Vagina (tissue), 2 donors: ENCODE results near the gene HECW1. TPM values are rescaled to one million over a fixed set of nuclear protein-coding genes. Genes with fewer than 3 reads are reported as not detected.
A peak's percentile ranks its signal among the peaks of the same experiment; 100 is the strongest.

Experiments used
- DNase-seq, 2 donors: peaks; one replicate each; pipeline ENCODE4 v3.0.0-alpha.2; 2017; ENCODE audit errors: extremely low spot score in 2 of 2
- H3K27ac ChIP-seq: fragments of 200-600 bp; sonication (generic); one replicate; pipeline ENCODE4 v1.5.1; 2019
- H3K27me3 ChIP-seq: fragments of 200-600 bp; sonication (generic); one replicate; pipeline ENCODE4 v1.5.1; 2019
- H3K36me3 ChIP-seq, 2 donors: fragments of 200-600 bp; sonication (generic); one replicate each; pipeline ENCODE4 v1.5.1; 2017 to 2019
- H3K4me1 ChIP-seq: fragments of 200-600 bp; sonication (generic); one replicate; pipeline ENCODE4 v1.5.1; 2019
- H3K4me3 ChIP-seq, 2 donors: fragments of 200-600 bp; sonication (generic); 1 replicate in 1 of 2; 2 replicates in 1 of 2; pipeline ENCODE4 v1.5.1; 2016 to 2019
- H3K9me3 ChIP-seq: fragments of 200-600 bp; sonication (generic); one replicate; pipeline ENCODE4 v1.5.1; 2019
- CTCF ChIP-seq, 3 experiments: fragments of 450-650 bp in 2 of 3; fragments of 200-600 bp in 1 of 3; sonication (generic) in 1 of 3; IDR thresholded peaks; one replicate each; pipeline ENCODE4 v1.5.1; 2017 to 2019; ENCODE audit warnings: antibody characterized with exemption in 3 of 3, mild to moderate bottlenecking in 2 of 3, moderate library complexity in 2 of 3
- POLR2A ChIP-seq, 2 donors: fragments of 450-650 bp; IDR thresholded peaks; one replicate each; pipeline ENCODE4 v1.6.1; 2017; ENCODE audit warnings: antibody characterized with exemption in 2 of 2, mild to moderate bottlenecking in 2 of 2, moderate library complexity in 2 of 2
- POLR2AphosphoS5 ChIP-seq, 2 donors: sonication (generic); formaldehyde crosslinking; IDR thresholded peaks; one replicate each; pipeline ENCODE4 v1.9.0; 2017; ENCODE audit warnings: antibody characterized with exemption in 2 of 2, mild to moderate bottlenecking in 2 of 2, low read depth in 1 of 2; ENCODE audit not compliant: insufficient read depth in 1 of 2
- intact Hi-C: fragments of 100-400 bp; cut with DNase I; formaldehyde crosslinking; loops from one replicate; pipeline ENCODE4 v1.15.1; 2023
- total RNA-seq: library from RNA; depleted of rRNA; stranded (reverse); fragments of >200 nt; gene quantifications from one replicate; pipeline ENCODE4 v1.2.3, GENCODE V29; 2016

Gene HECW1
- total RNA-seq, 1 donor from 2014 or later = 2.5 TPM

GRCh38 chr7:43076606-43077005, 35.8 kb upstream of the HECW1 start:
- H3K9me3 ChIP-seq = no peaks in the 10 kb centered on the region
- peak overlapping the region in 1 of 2 donors; percentile 13 for H3K4me3 ChIP-seq
- no peaks in the 10 kb centered on the region for H3K36me3 ChIP-seq
- no peak overlapping the region for H3K27ac ChIP-seq
- H3K4me1 ChIP-seq = peaks cover 8% of the 10 kb centered on the region
- intact Hi-C loops = no loop called here
- no peaks in the 10 kb centered on the region for H3K27me3 ChIP-seq
- DNase-seq = no peak
- no peak for TF ChIP-seq CTCF (IDR thresholded peaks at IDR 0.05)
- TF ChIP-seq POLR2A (IDR thresholded peaks at IDR 0.05) = no peak
- TF ChIP-seq POLR2AphosphoS5 (IDR thresholded peaks at IDR 0.05; ENCODE audit: insufficient read depth in 1 of 2, low read depth in 1 of 2) = no peak

- TF ChIP-seq POLR2A (IDR thresholded peaks at IDR 0.05) = no peak
- no peak for TF ChIP-seq CTCF (IDR thresholded peaks at IDR 0.05)
- no peak for TF ChIP-seq POLR2AphosphoS5 (IDR thresholded peaks at IDR 0.05; ENCODE audit: insufficient read depth in 1 of 2, low read depth in 1 of 2)
- intact Hi-C loops = no loop called here
- Histone ChIP-seq H3K36me3 (no peaks in the 10 kb centered on the region), H3K27ac (no peak overlapping the region), H3K4me1 (peaks cover 8% of the 10 kb centered on the region), H3K27me3 (no peaks in the 10 kb centered on the region), H3K9me3 (no peaks in the 10 kb centered on the region), H3K4me3 (no peak overlapping the region)
- no peak for DNase-seq
Observed at GRCh38 chr7:43077285-43077684, 35.2 kb upstream of the HECW1 start.

GRCh38 chr7:43077732-43078391, 34.6 kb upstream of the HECW1 start:
- intact Hi-C loops = no loop called here
- Histone ChIP-seq H3K4me3 (no peak overlapping the region), H3K9me3 (no peaks in the 10 kb centered on the region), H3K27me3 (no peaks in the 10 kb centered on the region), H3K4me1 (peaks cover 8% of the 10 kb centered on the region), H3K36me3 (no peaks in the 10 kb centered on the region), H3K27ac (no peak overlapping the region)
- no peak for DNase-seq
- TF ChIP-seq CTCF (IDR thresholded peaks at IDR 0.05) (no peak), POLR2A (IDR thresholded peaks at IDR 0.05) (no peak), POLR2AphosphoS5 (IDR thresholded peaks at IDR 0.05; ENCODE audit: insufficient read depth in 1 of 2, low read depth in 1 of 2) (no peak)

- Histone ChIP-seq H3K9me3 (no peaks in the 10 kb centered on the region), H3K4me1 (peaks cover 8% of the 10 kb centered on the region), H3K27me3 (no peaks in the 10 kb centered on the region), H3K4me3 (no peak overlapping the region), H3K36me3 (no peaks in the 10 kb centered on the region), H3K27ac (no peak overlapping the region)
- DNase-seq = no peak
- intact Hi-C loops = no loop called here
- TF ChIP-seq CTCF (IDR thresholded peaks at IDR 0.05) (no peak), POLR2A (IDR thresholded peaks at IDR 0.05) (no peak), POLR2AphosphoS5 (IDR thresholded peaks at IDR 0.05; ENCODE audit: insufficient read depth in 1 of 2, low read depth in 1 of 2) (no peak)
Observed at GRCh38 chr7:43078794-43079193, 33.7 kb upstream of the HECW1 start.

GRCh38 chr7:43081603-43082002, 30.8 kb upstream of the HECW1 start:
- H3K27ac ChIP-seq = no peak overlapping the region
- intact Hi-C loops = no loop called here
- H3K36me3 ChIP-seq = no peaks in the 10 kb centered on the region
- no peak overlapping the region for H3K4me3 ChIP-seq
- H3K4me1 ChIP-seq = peaks cover 8% of the 10 kb centered on the region
- DNase-seq = no peak
- no peaks in the 10 kb centered on the region for H3K9me3 ChIP-seq
- no peaks in the 10 kb centered on the region for H3K27me3 ChIP-seq
- TF ChIP-seq POLR2A (IDR thresholded peaks at IDR 0.05) (no peak), CTCF (IDR thresholded peaks at IDR 0.05) (no peak), POLR2AphosphoS5 (IDR thresholded peaks at IDR 0.05; ENCODE audit: insufficient read depth in 1 of 2, low read depth in 1 of 2) (no peak)
